HTERT RPE-1 (cell line): ENCODE measurements around the gene TEX52.

Source experiments
- in situ Hi-C: fragments of 300-500 bp; cut with MboI; formaldehyde crosslinking; loops from 4 replicates; pipeline ENCODE4 v1.14.3; 2020; ENCODE audit warnings: low sequenced_read_pairs

The TEX52 gene

GRCh38 chr12:2857021-2857431 is at the start of gene TEX52:
Gene TEX52, minus strand, starts transcription at chr12:2857039. Its CDS starts 13 bp downstream, at chr12:2857026.
- in situ Hi-C loops, result no loop called here

- in situ Hi-C loops, result no loop called here
Measured at GRCh38 chr12:2904260-2904659, 47.4 kb upstream of the TEX52 start.

GRCh38 chr12:2902272-2902880 is 45.5 kb upstream of the TEX52 start:
- in situ Hi-C loops, result no loop called here

GRCh38 chr12:2900642-2901041 is 43.8 kb upstream of the TEX52 start:
- in situ Hi-C loops, result no loop called here

- in situ Hi-C loops, result no loop called here
Measured at GRCh38 chr12:2897418-2897817, 40.6 kb upstream of the TEX52 start.

GRCh38 chr12:2895511-2895910 is 38.7 kb upstream of the TEX52 start:
- in situ Hi-C loops, result no loop called here

- in situ Hi-C loops, result no loop called here
Measured at GRCh38 chr12:2895051-2895451, 38.2 kb upstream of the TEX52 start.

- in situ Hi-C loops, result no loop called here
Measured at GRCh38 chr12:2893007-2893406, 36.2 kb upstream of the TEX52 start.

- in situ Hi-C loops, result no loop called here
Measured at GRCh38 chr12:2892246-2892645, 35.4 kb upstream of the TEX52 start.

- in situ Hi-C loops, result no loop called here
Measured at GRCh38 chr12:2891240-2892053, 34.6 kb upstream of the TEX52 start.

- in situ Hi-C loops, result no loop called here
Measured at GRCh38 chr12:2890388-2891239, 33.8 kb upstream of the TEX52 start, which contains the start of gene TULP3. Gene TULP3, plus strand, starts transcription at chr12:2890891. Its CDS starts 57 bp downstream, at chr12:2890948.

GRCh38 chr12:2890001-2890387 is 33.2 kb upstream of the TEX52 start:
- in situ Hi-C loops, result no loop called here

GRCh38 chr12:2886768-2887450 is 30.1 kb upstream of the TEX52 start:
- in situ Hi-C loops, result no loop called here

- in situ Hi-C loops, result no loop called here
Measured at GRCh38 chr12:2884810-2885209, 28.0 kb upstream of the TEX52 start.

GRCh38 chr12:2879853-2880252 is 23.0 kb upstream of the TEX52 start:
- in situ Hi-C loops, result no loop called here

GRCh38 chr12:2877953-2878732 is 21.3 kb upstream of the TEX52 start:
- in situ Hi-C loops, result no loop called here

- in situ Hi-C loops, result no loop called here
Measured at GRCh38 chr12:2877047-2877952, 20.5 kb upstream of the TEX52 start, which contains the start of the genes FOXM1 and RHNO1. Gene FOXM1, minus strand, starts transcription at chr12:2877174. Its CDS starts 2,696 bp downstream, at chr12:2874478. Gene RHNO1, plus strand, starts transcription at chr12:2877223. Its CDS starts 8,144 bp downstream, at chr12:2885367.

GRCh38 chr12:2876431-2877046 is 19.7 kb upstream of the TEX52 start:
- in situ Hi-C loops, result no loop called here
